GM21786 (cell line): ENCODE data around the gene CNTNAP2.

Experiments used
- ATAC-seq: cut with Tn5 transposase; IDR thresholded peaks from one replicate; pipeline ENCODE4 v1.9.1; 2021; ENCODE audit not compliant: unreplicated experiment

The CNTNAP2 gene

DNA sequence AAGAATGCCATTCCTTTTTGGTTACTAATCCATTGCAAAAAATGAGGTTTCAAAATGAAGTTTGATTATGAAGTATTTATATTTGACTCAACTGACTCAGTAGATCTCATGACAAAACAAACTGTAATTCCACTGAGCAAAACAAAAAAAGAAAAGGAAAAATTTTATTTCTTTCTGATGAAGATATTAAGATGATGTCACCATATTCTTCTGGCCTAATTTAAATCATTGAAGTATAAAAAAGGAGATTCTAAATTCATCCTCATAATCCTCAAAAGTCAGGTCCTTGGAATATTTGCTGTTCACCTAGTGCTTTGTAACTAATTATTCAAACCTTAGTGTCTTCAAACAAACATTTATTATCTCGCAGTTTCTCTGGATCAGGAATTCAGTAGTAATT lies 1183.7 kb downstream of the CNTNAP2 start:
- ATAC-seq: no peak

- no peak for ATAC-seq
Measured at GRCh38 chr7:147304376-147304775, 1187.8 kb downstream of the CNTNAP2 start.

DNA sequence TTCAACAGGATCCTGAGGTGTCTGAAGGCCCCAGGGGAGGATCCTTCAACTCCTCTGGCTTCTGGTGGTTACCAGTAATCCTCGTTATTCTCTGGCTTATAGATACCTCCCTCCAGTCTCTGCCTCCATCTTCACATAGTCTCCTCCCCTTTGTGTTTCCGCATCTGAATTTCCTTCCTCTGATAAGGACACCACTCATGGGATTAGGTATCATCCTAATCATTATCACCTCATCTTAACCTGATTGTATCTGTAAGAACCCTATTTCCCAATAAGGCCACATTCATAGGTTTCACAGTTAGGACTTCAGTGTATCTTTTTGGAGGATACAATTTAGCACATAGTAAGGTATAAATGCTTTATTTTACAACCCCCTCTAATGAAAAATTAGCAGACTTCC lies 1189.2 kb downstream of the CNTNAP2 start:
- ATAC-seq: no peak

- no peak for ATAC-seq
Measured at GRCh38 chr7:147308539-147308938, 1191.9 kb downstream of the CNTNAP2 start.

- ATAC-seq: no peak
Measured at GRCh38 chr7:147311336-147311735, 1194.7 kb downstream of the CNTNAP2 start.

GRCh38 chr7:147321504-147321903 lies 1204.9 kb downstream of the CNTNAP2 start:
- ATAC-seq: no peak

GRCh38 chr7:147332988-147333387 lies 1216.4 kb downstream of the CNTNAP2 start:
- no peak for ATAC-seq

- no peak for ATAC-seq
Measured at GRCh38 chr7:147363101-147363500, 1246.5 kb downstream of the CNTNAP2 start.

- no peak for ATAC-seq
Measured at GRCh38 chr7:147376192-147376591, 1259.6 kb downstream of the CNTNAP2 start.

GRCh38 chr7:147380926-147381325 lies 1264.3 kb downstream of the CNTNAP2 start:
- no peak for ATAC-seq

DNA sequence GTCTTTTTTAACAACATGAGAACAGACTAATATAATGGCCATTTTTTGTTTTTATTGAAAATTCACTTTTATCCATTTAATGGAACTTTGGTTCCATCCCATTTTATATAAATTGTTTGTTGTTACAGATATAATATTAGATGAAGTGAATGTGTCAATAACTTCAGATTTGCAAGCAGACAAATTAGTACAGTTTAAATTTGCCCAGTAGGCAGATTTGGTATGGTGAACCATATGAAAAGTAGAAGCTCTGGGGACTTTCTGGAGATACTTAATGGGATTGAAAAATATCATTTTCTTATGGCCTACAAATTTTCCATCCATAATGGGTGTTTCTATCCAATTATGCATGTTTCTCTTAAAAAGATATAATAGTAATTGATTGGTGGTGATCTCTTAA lies 1277.7 kb downstream of the CNTNAP2 start:
- ATAC-seq: no peak

GRCh38 chr7:147400221-147400689 lies 1283.7 kb downstream of the CNTNAP2 start:
- no peak for ATAC-seq

- no peak for ATAC-seq
Measured at GRCh38 chr7:147400925-147401324, 1284.3 kb downstream of the CNTNAP2 start.

GRCh38 chr7:147405621-147406020 lies 1289.0 kb downstream of the CNTNAP2 start:
- no peak for ATAC-seq

DNA sequence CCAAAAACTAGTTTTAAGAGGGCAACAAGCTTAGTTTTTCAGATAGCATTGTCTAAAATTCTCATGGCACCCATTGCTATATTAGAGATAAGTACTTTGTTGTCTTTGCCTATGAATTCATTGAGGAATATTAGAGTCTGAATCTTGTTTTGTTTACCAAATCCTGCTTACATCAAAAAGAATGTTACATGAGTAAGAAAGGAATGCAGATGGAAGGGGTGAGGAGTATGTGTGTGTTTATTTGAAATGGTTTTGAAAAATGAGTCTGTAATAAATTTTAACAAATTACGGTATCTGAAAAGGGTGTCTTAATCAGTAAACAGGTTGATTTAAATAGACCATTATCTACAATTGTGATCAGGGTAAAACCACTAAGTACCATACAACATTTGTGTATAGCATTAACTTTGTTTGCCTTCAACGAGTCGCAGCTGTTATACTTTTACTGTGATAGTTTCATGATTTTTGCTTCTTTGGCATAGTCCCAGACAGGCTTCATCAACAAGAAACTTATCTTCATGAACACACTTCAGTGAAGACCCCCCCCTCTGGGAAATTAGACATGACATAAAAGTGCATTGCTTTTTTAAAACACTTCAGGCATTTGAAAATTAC lies 1290.0 kb downstream of the CNTNAP2 start:
- ATAC-seq: no peak

GRCh38 chr7:147411096-147411495 lies 1294.5 kb downstream of the CNTNAP2 start:
- no peak for ATAC-seq

- no peak for ATAC-seq
Measured at GRCh38 chr7:147412109-147412508, 1295.5 kb downstream of the CNTNAP2 start.

GRCh38 chr7:147412782-147413556 lies 1296.4 kb downstream of the CNTNAP2 start:
- ATAC-seq: no peak

DNA sequence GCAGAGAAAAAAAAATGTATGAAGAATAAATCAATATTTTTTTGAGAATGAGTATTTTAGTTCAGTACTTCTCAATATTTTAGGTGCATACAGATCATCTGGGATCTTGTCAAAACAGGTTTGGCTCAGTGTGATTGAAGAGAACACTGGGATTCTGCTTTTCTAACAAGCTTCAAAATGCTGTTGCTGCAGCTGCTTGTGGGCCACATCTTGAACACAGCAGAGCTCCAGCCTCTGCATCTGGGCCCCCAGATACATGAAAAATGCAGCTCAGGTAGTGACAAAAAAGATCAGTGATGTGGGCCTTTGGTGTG lies 1296.9 kb downstream of the CNTNAP2 start:
- ATAC-seq: no peak

DNA sequence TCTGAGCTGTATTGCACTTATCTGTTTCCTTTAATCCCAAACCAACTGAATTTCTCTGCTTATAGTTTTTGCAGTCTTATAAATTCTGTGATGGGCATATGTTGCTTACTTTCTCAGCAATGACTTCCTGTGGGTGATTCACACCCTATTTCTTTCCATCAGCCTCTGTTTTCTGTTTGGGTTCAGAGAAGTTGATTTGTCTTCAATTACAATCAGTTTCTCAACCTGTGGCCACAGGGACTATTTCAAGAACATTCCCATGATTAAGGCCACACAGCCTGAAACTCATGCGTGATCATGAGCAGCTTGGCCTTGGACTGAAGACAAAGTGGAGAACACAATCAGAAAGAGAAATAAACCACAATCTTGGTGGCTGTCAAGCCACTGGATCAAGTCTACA lies 1299.4 kb downstream of the CNTNAP2 start:
- no peak for ATAC-seq

GRCh38 chr7:147418966-147419365 lies 1302.4 kb downstream of the CNTNAP2 start:
- ATAC-seq: no peak

DNA sequence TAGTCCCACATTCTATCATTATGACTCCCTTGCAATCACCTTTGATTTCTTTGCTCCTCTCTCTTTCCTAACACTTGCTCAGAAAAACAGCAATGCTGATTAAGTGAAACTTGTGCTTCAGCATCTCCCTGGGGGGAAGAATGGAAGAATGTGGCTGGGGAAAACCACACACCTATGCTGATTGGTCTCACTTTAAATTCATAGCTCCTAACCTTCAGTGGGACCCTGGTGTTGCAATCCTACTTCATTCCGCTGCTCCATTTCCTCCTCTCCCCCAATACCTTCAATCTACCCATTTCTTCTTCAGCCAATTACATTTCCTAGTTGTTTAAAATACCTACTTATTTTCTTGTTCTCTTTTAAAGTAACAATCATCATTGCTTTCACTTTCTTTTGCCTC lies 1307.3 kb downstream of the CNTNAP2 start:
- ATAC-seq: no peak

DNA sequence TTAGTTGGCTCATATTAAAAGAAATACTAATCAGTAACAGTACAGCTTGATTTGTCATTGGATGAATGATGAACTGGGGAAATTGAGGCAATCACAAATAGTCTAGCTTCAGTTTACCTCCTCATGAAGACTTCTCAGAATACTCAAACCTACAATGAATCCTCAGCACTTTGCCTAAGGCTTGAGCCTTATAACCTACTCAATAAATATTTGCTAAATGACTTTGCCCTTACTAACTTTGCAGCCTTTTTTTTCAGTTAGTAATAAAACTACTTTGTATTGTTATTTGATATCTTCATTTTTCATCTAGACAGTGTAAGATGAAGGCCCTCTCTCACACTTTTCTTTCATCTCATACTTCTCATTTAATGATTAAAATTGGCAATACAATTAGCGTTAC lies 1311.5 kb downstream of the CNTNAP2 start:
- ATAC-seq: no peak
